ENCODE results near the gene ZBTB39. TPM values are rescaled to one million over a fixed set of nuclear protein-coding genes. Genes with fewer than 3 reads are reported as not detected.

ZBTB39 gene
- total and polyA plus RNA-seq, 2 of the 13 experiments (the other 11 are each of a cell fraction or from before 2014, with no cell fraction given), result 6.5 to 6.9 TPM

- TF ChIP-seq ZNF275 (CRISPR knock-in tag; IDR thresholded peaks at IDR 0.05; ENCODE audit: borderline replicate concordance) (no peak), HMGXB4 (CRISPR knock-in tag; IDR thresholded peaks at IDR 0.05; ENCODE audit: borderline replicate concordance in 1 of 2, low read depth in 1 of 2) (peak; percentile 88 to 90), CBX5 (CRISPR knock-in tag; IDR thresholded peaks at IDR 0.05; ENCODE audit: borderline replicate concordance) (peak; percentile 71; the same call in 1 of the 2 replicates), XRCC5 (optimal IDR thresholded peaks at IDR 0.05; ENCODE audit: low read length) (peak; percentile 88), ZNF543 (CRISPR knock-in tag; IDR thresholded peaks at IDR 0.05) (no peak), ZNF614 (CRISPR knock-in tag; IDR thresholded peaks at IDR 0.05; ENCODE audit: borderline replicate concordance) (peak; percentile 56; the same call in 1 of the 2 replicates), ZNF318 (CRISPR knock-in tag; IDR thresholded peaks at IDR 0.05) (no peak; the same call in 1 of the 2 replicates), ZNF577 (CRISPR knock-in tag; IDR thresholded peaks at IDR 0.05; ENCODE audit: borderline replicate concordance, low read depth) (no peak), ZBTB7A (CRISPR knock-in tag; IDR thresholded peaks at IDR 0.05) (0 out of 2 replicates have a peak, but pooled peaks have one; percentile 20), PLRG1 (conservative IDR thresholded peaks at IDR 0.05) (no peak), ZBTB34 (CRISPR knock-in tag; IDR thresholded peaks at IDR 0.05) (0 out of 2 replicates have a peak, but pooled peaks have one; percentile 57), CENPX (CRISPR knock-in tag; IDR thresholded peaks at IDR 0.05) (no peak), MIER2 (CRISPR knock-in tag; IDR thresholded peaks at IDR 0.05) (peak; percentile 44; the same call in 1 of the 2 replicates), HOXA5 (CRISPR knock-in tag; IDR thresholded peaks at IDR 0.05) (no peak), EED (CRISPR knock-in tag; IDR thresholded peaks at IDR 0.05) (no peak), ZNF263 (CRISPR knock-in tag; IDR thresholded peaks at IDR 0.05) (no peak)
Measured at GRCh38 chr12:57001448-57001906, 4.9 kb downstream of the ZBTB39 start (continued).
